ENCODE results near the gene CMIP.

Gene CMIP

DNA sequence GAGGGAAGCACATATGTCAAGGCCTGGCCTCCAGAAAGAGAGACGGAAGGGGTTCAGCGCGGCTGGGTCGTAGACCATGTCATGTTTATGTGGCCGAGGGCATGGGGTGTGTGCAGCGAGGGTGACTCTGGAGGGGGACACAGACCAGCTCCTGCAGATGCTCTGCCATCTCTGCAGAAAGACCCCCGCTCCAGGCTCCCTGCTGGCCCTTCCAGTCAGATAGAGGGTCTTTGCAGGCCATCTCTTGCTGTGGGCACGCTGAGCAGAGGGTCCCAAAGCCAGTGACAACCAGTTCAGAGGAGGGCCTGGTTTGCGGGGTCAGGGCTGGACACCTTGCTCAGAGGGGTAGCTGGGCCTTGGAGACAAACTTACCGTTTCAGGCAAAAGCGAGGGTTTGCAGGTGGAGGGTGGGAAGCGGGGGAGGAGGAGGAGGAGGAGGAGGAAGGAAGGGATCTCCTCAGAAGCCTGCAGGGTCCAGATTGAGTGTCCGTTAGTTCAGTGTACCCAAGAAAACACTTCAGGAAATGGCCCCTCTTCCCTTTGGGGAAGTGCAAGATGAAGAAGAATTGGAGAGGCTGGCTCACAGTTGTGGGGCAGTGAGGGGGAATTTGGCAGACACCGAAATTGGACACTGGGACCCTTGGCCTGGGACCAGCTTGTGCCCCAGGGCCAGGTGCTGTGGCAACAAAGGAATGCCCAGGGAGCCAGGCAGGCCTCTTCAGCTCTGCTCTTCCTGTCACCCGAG, 102.8 kb downstream of the CMIP start:
- H3K9me3 Mint-ChIP-seq: no peaks in the 10 kb centered on the region
- peaks cover 66% of the 10 kb centered on the region for H3K4me1 Mint-ChIP-seq (ENCODE audit: low read depth)
- no peak overlapping the region for H3K4me3 Mint-ChIP-seq

DNA sequence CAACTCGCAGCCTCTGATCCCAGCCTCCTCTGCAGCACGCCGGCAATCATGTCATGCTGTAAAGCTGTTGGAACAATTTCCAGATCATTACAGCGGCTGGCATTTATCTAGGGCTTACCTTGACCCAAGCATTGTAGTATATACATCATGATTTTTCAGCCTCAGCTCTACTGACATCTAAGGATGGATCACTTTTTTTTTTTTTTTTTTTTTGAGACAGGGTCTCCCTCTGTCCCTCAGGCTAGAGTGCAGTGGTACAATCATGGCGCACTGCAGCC, 103.3 kb downstream of the CMIP start:
- Mint-ChIP-seq H3K36me3 (ENCODE audit: low read depth) (no peaks in the 10 kb centered on the region), H3K4me3 (no peak overlapping the region), H3K27me3 (no peaks in the 10 kb centered on the region), H3K9me3 (no peaks in the 10 kb centered on the region), H3K27ac (no peak overlapping the region), H3K4me1 (ENCODE audit: low read depth) (peaks cover 69% of the 10 kb centered on the region)
- no peak for DNase-seq

More for the DNA sequence above, 102.8 kb downstream of the CMIP start:
- Mint-ChIP-seq H3K27ac (no peak overlapping the region), H3K27me3 (no peaks in the 10 kb centered on the region), H3K36me3 (ENCODE audit: low read depth) (no peaks in the 10 kb centered on the region)
- no peak for DNase-seq

DNA sequence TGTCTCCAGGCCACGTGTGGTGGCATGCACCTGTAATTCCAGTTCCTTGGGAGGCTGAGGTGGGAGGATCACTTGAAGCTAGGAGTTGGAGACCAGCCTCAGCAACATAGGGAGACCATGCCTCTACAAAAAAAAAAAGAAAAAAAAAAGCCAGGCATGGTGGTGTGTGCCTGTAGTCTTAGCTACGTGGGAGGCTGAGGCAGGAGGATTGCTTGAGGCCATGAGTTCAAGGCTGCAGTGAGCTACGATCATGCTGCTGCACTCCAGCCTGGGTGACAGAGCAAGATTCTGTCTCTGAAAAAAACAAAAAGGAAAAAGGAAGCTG, 103.9 kb downstream of the CMIP start:
- DNase-seq: no peak
- H3K27me3 Mint-ChIP-seq: no peaks in the 10 kb centered on the region
- H3K27ac Mint-ChIP-seq: no peak overlapping the region
- H3K4me1 Mint-ChIP-seq (ENCODE audit: low read depth): peaks cover 69% of the 10 kb centered on the region
- no peaks in the 10 kb centered on the region for H3K36me3 Mint-ChIP-seq (ENCODE audit: low read depth)
- H3K4me3 Mint-ChIP-seq: no peak overlapping the region
- H3K9me3 Mint-ChIP-seq: no peaks in the 10 kb centered on the region

DNA sequence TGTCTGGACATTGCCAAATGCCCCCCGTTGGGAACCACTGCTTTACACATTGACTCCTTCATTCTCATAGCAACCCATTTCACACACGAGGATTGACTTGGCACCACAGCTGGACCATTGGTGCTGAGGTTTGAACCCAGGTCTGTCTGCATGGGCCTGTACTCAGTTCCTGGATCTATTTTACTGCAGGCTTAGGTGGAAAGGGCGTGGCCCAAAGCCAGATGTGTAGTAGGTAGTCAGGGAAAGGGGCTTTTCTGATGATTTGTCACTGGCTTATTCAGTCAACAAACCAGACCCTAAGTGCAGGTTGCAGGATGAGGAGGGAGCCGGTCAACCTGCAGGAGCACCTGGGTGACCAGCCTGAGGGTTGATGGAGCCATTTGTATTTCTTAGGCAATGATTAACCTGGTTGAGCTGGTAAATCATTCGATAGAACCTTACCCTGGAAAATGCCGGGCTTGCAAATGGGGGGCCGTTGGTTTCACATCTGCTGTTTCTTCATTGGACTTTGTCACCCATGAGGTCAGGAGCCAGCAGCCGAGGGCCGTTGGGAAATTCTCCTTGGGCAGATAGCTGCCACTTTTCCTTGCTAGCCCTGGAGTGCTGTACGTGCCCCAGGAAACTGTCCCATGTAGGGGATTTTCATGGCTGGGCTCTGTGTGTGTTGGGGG, 104.4 kb downstream of the CMIP start:
- no peak for DNase-seq
- no peak overlapping the region for H3K27ac Mint-ChIP-seq
- no peak overlapping the region for H3K4me3 Mint-ChIP-seq
- no peaks in the 10 kb centered on the region for H3K27me3 Mint-ChIP-seq
- H3K36me3 Mint-ChIP-seq (ENCODE audit: low read depth): no peaks in the 10 kb centered on the region
- no peaks in the 10 kb centered on the region for H3K9me3 Mint-ChIP-seq
- H3K4me1 Mint-ChIP-seq (ENCODE audit: low read depth): peaks cover 67% of the 10 kb centered on the region

- Mint-ChIP-seq H3K4me3 (no peak overlapping the region), H3K27ac (no peak overlapping the region), H3K9me3 (no peaks in the 10 kb centered on the region), H3K27me3 (no peaks in the 10 kb centered on the region), H3K4me1 (ENCODE audit: low read depth) (peaks cover 62% of the 10 kb centered on the region), H3K36me3 (ENCODE audit: low read depth) (no peaks in the 10 kb centered on the region)
- no peak for DNase-seq
Observed at GRCh38 chr16:81549547-81550431, 105.2 kb downstream of the CMIP start.

DNA sequence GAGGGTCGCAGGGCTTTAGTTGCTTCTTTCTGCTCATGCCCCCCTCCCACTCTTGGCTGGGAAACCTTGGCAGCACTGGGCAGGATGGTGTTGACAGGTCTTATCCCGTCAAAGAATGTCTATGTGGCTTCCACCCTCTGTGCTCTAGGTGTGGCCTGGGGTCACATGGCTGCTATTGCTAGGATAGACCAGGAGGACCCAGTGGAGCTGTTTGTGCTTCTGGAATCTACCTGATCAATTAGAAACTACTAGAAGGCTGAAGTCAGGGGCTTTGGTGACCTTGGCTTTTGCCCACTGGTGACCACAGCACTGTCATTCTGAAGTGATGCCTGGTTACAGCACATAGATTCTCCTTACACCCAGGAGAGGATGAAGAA, 105.8 kb downstream of the CMIP start:
- no peak overlapping the region for H3K4me3 Mint-ChIP-seq
- no peak overlapping the region for H3K27ac Mint-ChIP-seq
- no peaks in the 10 kb centered on the region for H3K36me3 Mint-ChIP-seq (ENCODE audit: low read depth)
- H3K27me3 Mint-ChIP-seq: no peaks in the 10 kb centered on the region
- H3K9me3 Mint-ChIP-seq: no peaks in the 10 kb centered on the region
- DNase-seq: no peak
- H3K4me1 Mint-ChIP-seq (ENCODE audit: low read depth): peaks cover 58% of the 10 kb centered on the region

- no peaks in the 10 kb centered on the region for H3K9me3 Mint-ChIP-seq
- DNase-seq: no peak
- no peak overlapping the region for H3K4me3 Mint-ChIP-seq
- peaks cover 2% of the 10 kb centered on the region for H3K36me3 Mint-ChIP-seq (ENCODE audit: low read depth)
- H3K27ac Mint-ChIP-seq: peak overlapping the region; percentile 80
- H3K27me3 Mint-ChIP-seq: no peaks in the 10 kb centered on the region
- H3K4me1 Mint-ChIP-seq (ENCODE audit: low read depth): peaks cover 56% of the 10 kb centered on the region
Observed at GRCh38 chr16:81551151-81551808, 106.7 kb downstream of the CMIP start.

DNA sequence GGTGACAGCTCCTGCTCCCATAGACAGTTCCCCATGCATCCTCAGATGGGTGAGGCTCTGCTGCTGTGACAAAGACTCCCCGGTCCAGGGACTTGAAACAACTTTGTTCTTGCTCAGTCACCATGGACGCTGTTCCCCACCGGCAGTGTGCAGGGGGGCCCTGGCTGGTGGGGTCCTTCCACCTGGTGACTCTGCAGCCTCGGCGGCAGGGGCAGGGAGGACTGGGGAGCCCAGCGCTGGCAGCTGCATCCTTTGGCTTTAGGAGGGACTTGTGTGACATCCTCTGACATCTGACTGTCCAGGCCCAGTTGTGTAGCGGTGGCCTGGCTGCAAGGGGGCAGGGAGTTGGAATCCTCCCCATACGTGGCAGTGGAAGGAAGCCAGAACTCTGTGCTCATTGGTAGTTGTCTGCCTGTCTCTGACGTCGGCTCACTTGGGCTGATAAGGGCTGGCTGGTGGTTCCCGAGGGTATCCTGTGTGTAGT, 107.3 kb downstream of the CMIP start:
- Mint-ChIP-seq H3K9me3 (no peaks in the 10 kb centered on the region), H3K27me3 (no peaks in the 10 kb centered on the region), H3K4me3 (no peak overlapping the region), H3K27ac (peak overlapping the region; percentile 80), H3K4me1 (ENCODE audit: low read depth) (peaks cover 55% of the 10 kb centered on the region), H3K36me3 (ENCODE audit: low read depth) (peaks cover 3% of the 10 kb centered on the region)
- DNase-seq: no peak

- Mint-ChIP-seq H3K36me3 (ENCODE audit: low read depth) (peaks cover 3% of the 10 kb centered on the region), H3K4me3 (no peak overlapping the region), H3K27ac (peak overlapping the region; percentile 58), H3K4me1 (ENCODE audit: low read depth) (peaks cover 53% of the 10 kb centered on the region), H3K27me3 (no peaks in the 10 kb centered on the region), H3K9me3 (no peaks in the 10 kb centered on the region)
- no peak for DNase-seq
Observed at GRCh38 chr16:81552743-81553079, 108.1 kb downstream of the CMIP start.

DNA sequence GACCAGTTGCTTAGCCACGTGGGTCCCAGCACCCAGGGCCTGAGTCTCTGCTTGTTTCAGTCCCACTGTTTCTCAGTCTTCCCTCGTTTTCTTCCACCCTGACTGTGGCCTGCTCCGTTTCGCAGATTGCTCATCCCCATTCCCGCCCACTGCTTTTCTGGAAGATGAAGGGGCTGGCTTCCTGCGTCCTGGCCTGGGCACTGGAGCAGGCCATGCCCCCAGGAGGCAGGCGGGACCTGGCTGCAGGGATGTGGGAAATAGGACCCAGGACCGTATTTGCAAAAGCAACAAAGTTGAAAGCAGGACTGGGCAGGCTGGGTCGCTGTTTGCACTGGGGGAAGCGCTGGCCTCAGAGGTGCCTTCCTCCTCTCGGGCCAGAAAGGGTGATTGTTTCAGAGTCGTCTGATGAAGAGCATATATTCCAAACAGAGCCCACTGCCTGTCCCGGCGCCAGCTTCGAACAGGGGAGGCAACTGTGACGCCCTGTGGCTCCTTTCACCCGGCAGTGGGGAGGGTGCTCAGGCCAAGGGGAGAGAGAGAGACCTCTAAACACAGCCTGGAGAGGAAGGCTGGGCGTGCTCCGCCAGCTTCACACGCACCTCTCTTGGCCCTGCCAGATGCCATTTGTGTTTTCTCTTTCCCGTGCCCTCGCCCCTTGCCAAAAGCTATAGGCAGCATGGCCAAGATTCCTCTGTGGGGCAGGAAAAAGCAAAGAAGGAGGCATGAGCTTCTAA, 108.6 kb downstream of the CMIP start:
- H3K27me3 Mint-ChIP-seq: no peaks in the 10 kb centered on the region
- H3K4me1 Mint-ChIP-seq (ENCODE audit: low read depth): peaks cover 54% of the 10 kb centered on the region
- peaks cover 3% of the 10 kb centered on the region for H3K36me3 Mint-ChIP-seq (ENCODE audit: low read depth)
- no peak overlapping the region for H3K27ac Mint-ChIP-seq
- no peak for DNase-seq
- no peaks in the 10 kb centered on the region for H3K9me3 Mint-ChIP-seq
- no peak overlapping the region for H3K4me3 Mint-ChIP-seq

DNA sequence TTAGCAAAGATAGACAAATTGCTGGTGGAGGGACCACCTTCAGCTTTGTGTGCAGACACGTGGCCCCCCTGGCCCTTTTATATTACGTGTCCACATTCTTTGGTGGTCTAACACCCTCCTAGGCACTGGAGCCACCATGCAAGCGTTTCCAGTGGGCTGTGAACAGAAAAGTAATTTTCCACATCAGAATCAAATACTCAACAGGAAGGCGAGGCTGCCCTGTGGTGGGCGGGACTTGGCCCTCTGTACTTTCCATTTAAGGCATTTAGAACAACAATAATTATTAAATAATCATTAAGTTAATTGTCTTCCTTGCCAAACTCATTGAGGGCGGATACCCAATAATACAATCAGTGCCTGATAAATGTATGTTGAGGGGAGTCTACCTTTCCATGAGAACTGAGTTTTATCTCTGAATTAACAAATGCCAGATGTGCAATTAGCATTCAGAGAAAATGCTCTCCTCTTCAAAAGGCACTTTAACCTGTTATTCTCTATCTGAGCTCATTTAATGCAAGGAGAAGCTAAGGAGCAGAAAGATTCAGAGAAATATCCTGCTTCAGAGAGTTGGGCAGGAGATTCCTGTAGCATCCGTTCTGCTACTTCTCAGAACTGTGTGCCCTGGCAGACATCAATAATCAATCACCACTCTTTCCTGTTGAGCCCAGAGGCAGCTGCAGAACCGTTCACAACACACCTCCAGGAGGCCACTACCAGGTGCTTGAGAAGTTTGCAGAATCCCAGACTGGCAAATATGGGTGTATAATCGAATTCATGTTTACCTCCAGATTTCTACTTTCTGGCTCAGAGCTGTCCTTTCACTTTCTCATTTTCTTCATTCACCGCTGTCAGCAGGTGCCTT, 109.4 kb downstream of the CMIP start:
- Mint-ChIP-seq H3K27ac (peak overlapping the region; percentile 3), H3K4me3 (no peak overlapping the region), H3K4me1 (ENCODE audit: low read depth) (peaks cover 56% of the 10 kb centered on the region), H3K27me3 (no peaks in the 10 kb centered on the region), H3K36me3 (ENCODE audit: low read depth) (peaks cover 3% of the 10 kb centered on the region), H3K9me3 (no peaks in the 10 kb centered on the region)
- no peak for DNase-seq

DNA sequence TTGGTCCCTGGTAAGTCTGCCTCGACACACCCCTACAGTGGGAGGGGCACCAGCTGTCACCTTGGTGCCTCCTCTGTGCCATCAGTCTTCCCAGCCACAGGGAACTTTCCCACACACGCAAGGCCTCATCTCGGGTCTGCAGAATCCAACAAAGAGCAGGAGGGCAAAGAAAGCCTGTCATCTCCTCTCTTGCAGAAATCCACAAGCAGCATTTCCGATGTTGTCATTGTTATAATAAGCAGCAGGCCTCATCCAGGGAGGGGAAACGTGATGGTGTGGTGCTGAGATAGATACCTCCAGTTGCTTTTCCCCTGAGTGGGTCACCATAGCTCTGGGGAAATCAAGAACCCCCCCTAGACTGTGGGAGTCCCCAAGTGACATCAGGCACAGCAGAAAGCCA, 110.4 kb downstream of the CMIP start:
- Mint-ChIP-seq H3K4me3 (no peak overlapping the region), H3K4me1 (ENCODE audit: low read depth) (peaks cover 50% of the 10 kb centered on the region), H3K36me3 (ENCODE audit: low read depth) (peaks cover 3% of the 10 kb centered on the region), H3K9me3 (no peaks in the 10 kb centered on the region), H3K27me3 (no peaks in the 10 kb centered on the region), H3K27ac (peak overlapping the region; percentile 47)
- DNase-seq: no peak

- no peak for DNase-seq
- peaks cover 3% of the 10 kb centered on the region for H3K36me3 Mint-ChIP-seq (ENCODE audit: low read depth)
Observed at GRCh38 chr16:81555660-81556059, 111.1 kb downstream of the CMIP start.

More at GRCh38 chr16:81555660-81556059, 111.1 kb downstream of the CMIP start:
- H3K4me1 Mint-ChIP-seq (ENCODE audit: low read depth): peaks cover 46% of the 10 kb centered on the region
- H3K27me3 Mint-ChIP-seq: no peaks in the 10 kb centered on the region
- H3K9me3 Mint-ChIP-seq: no peaks in the 10 kb centered on the region
- no peak overlapping the region for H3K4me3 Mint-ChIP-seq
- no peak overlapping the region for H3K27ac Mint-ChIP-seq
